HEK293 (cell line): Measurements from ENCODE around the gene MS4A2.

ENCODE experiments used
- CTCF ChIA-PET: fragments of 350-600 bp; formaldehyde crosslinking; extraction: SDS; loops from one replicate; lab custom pipeline; 2021; ENCODE audit warnings: antibody characterized with exemption; lab: Yijun Ruan, JAX
- POLR2A ChIA-PET: fragments of 300-600 bp; formaldehyde crosslinking; extraction: SDS; loops from one replicate; lab custom pipeline; 2020; ENCODE audit warnings: antibody characterized with exemption, inconsistent platforms; lab: Yijun Ruan, JAX
- H3K27ac ChIP-seq: fragments of 200-500 bp; sonication (Bioruptor generic); 2 replicates; pipeline ENCODE4 v1.5.1; 2014; ENCODE audit warnings: low read depth, low read length, control low read depth, inconsistent platforms; ENCODE audit errors: extremely low read depth
- H3K36me3 ChIP-seq, 2 experiments: fragments of 200-500 bp in 1 of 2; sonication (Bioruptor generic) in 1 of 2; 1 replicate in 1 of 2; 2 replicates in 1 of 2; pipeline ENCODE4 v1.5.1; 2014 to 2017; ENCODE audit warnings: inconsistent platforms in 2 of 2, low read length in 2 of 2; ENCODE audit not compliant: control insufficient read depth in 2 of 2, insufficient read depth in 1 of 2
- H3K4me1 ChIP-seq: fragments of 200-500 bp; sonication (Bioruptor generic); 2 replicates; pipeline ENCODE4 v1.5.1; 2014; ENCODE audit warnings: mild to moderate bottlenecking, low read length, inconsistent platforms; ENCODE audit not compliant: control insufficient read depth, insufficient read depth
- H3K4me3 ChIP-seq: 2 replicates; pipeline ENCODE4 v1.5.1; 2011; ENCODE audit warnings: low read depth, mild to moderate bottlenecking, control low read depth, low read length, moderate library complexity
- H3K9me3 ChIP-seq: fragments of 200-500 bp; sonication (Bioruptor generic); 2 replicates; pipeline ENCODE4 v1.5.1; 2014; ENCODE audit warnings: low read depth, low read length, inconsistent platforms; ENCODE audit not compliant: control insufficient read depth, insufficient read depth
- GLI4 ChIP-seq: fragments of 450-650 bp; formaldehyde crosslinking; IDR thresholded peaks from 2 replicates; pipeline ENCODE4 v1.5.1; 2016; ENCODE audit warnings: missing biosample characterization, missing genetic modification characterization
- KLF16 ChIP-seq: fragments of 450-650 bp; formaldehyde crosslinking; IDR thresholded peaks from 2 replicates; pipeline ENCODE4 v1.5.1; 2017; ENCODE audit warnings: missing biosample characterization, missing genetic modification characterization
- RBAK ChIP-seq: fragments of 450-650 bp; formaldehyde crosslinking; IDR thresholded peaks from 2 replicates; pipeline ENCODE4 v1.5.1; 2016; ENCODE audit warnings: missing biosample characterization, missing genetic modification characterization
- SP7 ChIP-seq: fragments of 450-650 bp; formaldehyde crosslinking; IDR thresholded peaks from 2 replicates; pipeline ENCODE4 v1.5.1; 2016; ENCODE audit warnings: missing biosample characterization, missing genetic modification characterization
- TRIM28 ChIP-seq: IDR thresholded peaks from 2 replicates; pipeline ENCODE4 v1.6.1; 2011; ENCODE audit warnings: low read length, control low read depth, borderline replicate concordance
- ZBTB48 ChIP-seq: fragments of 450-650 bp; formaldehyde crosslinking; IDR thresholded peaks from 2 replicates; pipeline ENCODE4 v1.5.1; 2016; ENCODE audit warnings: missing biosample characterization, missing genetic modification characterization
- ZBTB6 ChIP-seq: fragments of 450-650 bp; formaldehyde crosslinking; IDR thresholded peaks from 2 replicates; pipeline ENCODE4 v1.5.1; 2017; ENCODE audit warnings: missing biosample characterization, missing genetic modification characterization
- ZBTB8A ChIP-seq: fragments of 450-650 bp; formaldehyde crosslinking; IDR thresholded peaks from 2 replicates; pipeline ENCODE4 v1.5.1; 2016; ENCODE audit warnings: missing biosample characterization, missing genetic modification characterization
- ZNF148 ChIP-seq: fragments of 450-650 bp; formaldehyde crosslinking; IDR thresholded peaks from 2 replicates; pipeline ENCODE4 v1.5.0; 2017; ENCODE audit warnings: missing biosample characterization, missing genetic modification characterization, borderline replicate concordance
- ZNF18 ChIP-seq: fragments of 450-650 bp; formaldehyde crosslinking; IDR thresholded peaks from 2 replicates; pipeline ENCODE4 v1.5.1; 2016; ENCODE audit warnings: missing biosample characterization, missing genetic modification characterization
- ZNF202 ChIP-seq: fragments of 450-650 bp; formaldehyde crosslinking; IDR thresholded peaks from 2 replicates; pipeline ENCODE4 v1.5.1; 2016; ENCODE audit warnings: missing biosample characterization, missing genetic modification characterization, borderline replicate concordance
- ZNF221 ChIP-seq: fragments of 450-650 bp; formaldehyde crosslinking; IDR thresholded peaks from 2 replicates; pipeline ENCODE4 v1.5.1; 2017; ENCODE audit warnings: missing biosample characterization, missing genetic modification characterization, borderline replicate concordance
- ZNF292 ChIP-seq: fragments of 450-650 bp; formaldehyde crosslinking; IDR thresholded peaks from 2 replicates; pipeline ENCODE4 v1.5.1; 2016; ENCODE audit warnings: low read depth, missing biosample characterization, missing genetic modification characterization, borderline replicate concordance
- ZNF398 ChIP-seq: fragments of 450-650 bp; formaldehyde crosslinking; IDR thresholded peaks from 2 replicates; pipeline ENCODE4 v1.5.1; 2017; ENCODE audit warnings: missing biosample characterization, missing genetic modification characterization
- ZNF404 ChIP-seq: fragments of 450-650 bp; formaldehyde crosslinking; IDR thresholded peaks from 2 replicates; pipeline ENCODE4 v1.5.1; 2017; ENCODE audit warnings: missing biosample characterization, missing genetic modification characterization
- ZNF473 ChIP-seq: fragments of 450-650 bp; formaldehyde crosslinking; IDR thresholded peaks from 2 replicates; pipeline ENCODE4 v1.5.1; 2017; ENCODE audit warnings: missing biosample characterization, missing genetic modification characterization
- ZNF549 ChIP-seq: fragments of 450-650 bp; IDR thresholded peaks from 2 replicates; pipeline ENCODE4 v1.5.1; 2018; ENCODE audit warnings: missing biosample characterization, missing genetic modification characterization, mild to moderate bottlenecking, inconsistent platforms, moderate library complexity
- ZNF555 ChIP-seq: fragments of 450-650 bp; formaldehyde crosslinking; conservative IDR thresholded peaks from 2 replicates; pipeline ENCODE4 v1.5.1; 2017; ENCODE audit warnings: missing biosample characterization, mild to moderate bottlenecking, missing genetic modification characterization, inconsistent platforms
- ZNF558 ChIP-seq: fragments of 450-650 bp; formaldehyde crosslinking; IDR thresholded peaks from 2 replicates; pipeline ENCODE4 v1.5.1; 2016; ENCODE audit warnings: missing biosample characterization, missing genetic modification characterization
- ZNF561 ChIP-seq: fragments of 450-650 bp; IDR thresholded peaks from 2 replicates; pipeline ENCODE4 v1.5.1; 2018; ENCODE audit warnings: missing biosample characterization, missing genetic modification characterization, borderline replicate concordance
- ZNF654 ChIP-seq: fragments of 450-650 bp; formaldehyde crosslinking; IDR thresholded peaks from 2 replicates; pipeline ENCODE4 v1.5.1; 2016; ENCODE audit warnings: low read depth, missing biosample characterization, missing genetic modification characterization

Gene MS4A2

GRCh38 chr11:60097189-60097588 lies 8.7 kb downstream of the MS4A2 start (continued):
- TF ChIP-seq ZNF292 (tag by site-specific recombination) (no peak), ZNF398 (no peak), ZNF555 (tag by site-specific recombination) (no peak)

GRCh38 chr11:60098508-60098907 lies 10.0 kb downstream of the MS4A2 start:
- TF ChIP-seq ZNF654 (tag by site-specific recombination) = no peak
- TF ChIP-seq RBAK (tag by site-specific recombination) = no peak
- no peak for TF ChIP-seq TRIM28
- no peak for TF ChIP-seq ZNF549 (tag by site-specific recombination)
- TF ChIP-seq ZNF404 (tag by site-specific recombination) = no peak
- TF ChIP-seq GLI4 (tag by site-specific recombination) = no peak
- no peak for TF ChIP-seq SP7 (tag by site-specific recombination)
- no peak for TF ChIP-seq KLF16 (tag by site-specific recombination)
- no peak for TF ChIP-seq ZBTB8A
- no peak for TF ChIP-seq ZBTB48 (tag by site-specific recombination)
- TF ChIP-seq ZNF473 = no peak
- no peak for TF ChIP-seq ZNF561 (tag by site-specific recombination)
- TF ChIP-seq ZNF558 (tag by site-specific recombination) = no peak
- TF ChIP-seq ZNF148 (tag by site-specific recombination) = no peak
- TF ChIP-seq ZNF202 (tag by site-specific recombination) = no peak
- TF ChIP-seq ZBTB6 = no peak
- TF ChIP-seq ZNF221 (tag by site-specific recombination) = no peak
- TF ChIP-seq ZNF18 (tag by site-specific recombination) = no peak
- ChIA-PET POLR2A (no interaction called here), CTCF (no interaction called here)
- no peak overlapping the region for H3K4me3 ChIP-seq
- H3K27ac ChIP-seq = no peak overlapping the region
- no peaks in the 10 kb centered on the region for H3K9me3 ChIP-seq
- no peaks in the 10 kb centered on the region for H3K4me1 ChIP-seq
- H3K36me3 ChIP-seq = no peaks in the 10 kb centered on the region
